GM19193 (cell line): ENCODE measurements around the gene CTRB2.

ENCODE experiments used
- POLR2A ChIP-seq: IDR thresholded peaks from 4 replicates; pipeline ENCODE4 v1.6.1; 2011; ENCODE audit not compliant: insufficient read depth, insufficient read length; ENCODE audit errors: extremely low read depth

Gene CTRB2

DNA sequence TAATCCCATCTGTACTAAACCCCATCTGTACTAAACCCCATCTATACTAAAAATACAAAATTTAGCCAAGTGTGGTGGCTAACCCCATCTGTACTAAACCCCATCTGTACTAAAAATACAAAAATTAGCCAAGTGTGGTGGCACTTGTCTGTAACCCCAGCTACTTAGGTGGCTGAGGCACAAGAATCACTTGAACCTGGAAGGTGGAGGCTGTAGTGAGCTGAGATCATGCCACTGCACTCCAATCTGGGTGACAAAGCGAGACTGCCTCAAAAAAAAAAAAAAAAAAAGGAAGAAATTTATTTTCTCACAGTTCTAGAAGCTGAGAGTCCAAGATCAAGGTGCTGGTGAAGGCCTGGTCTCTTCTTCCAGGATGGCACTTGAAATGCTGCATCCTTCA lies 46.6 kb downstream of the CTRB2 start:
- TF ChIP-seq POLR2A, result no peak
